ENCODE data around the gene ATOH8. TPM values are rescaled to one million over a fixed set of nuclear protein-coding genes. Genes with fewer than 3 reads are reported as not detected.
A peak's percentile ranks its signal among the peaks of the same experiment; 100 is the strongest.

The ATOH8 gene
- total RNA-seq, 1 donor from 2014 or later, result 0.79 TPM

DNA sequence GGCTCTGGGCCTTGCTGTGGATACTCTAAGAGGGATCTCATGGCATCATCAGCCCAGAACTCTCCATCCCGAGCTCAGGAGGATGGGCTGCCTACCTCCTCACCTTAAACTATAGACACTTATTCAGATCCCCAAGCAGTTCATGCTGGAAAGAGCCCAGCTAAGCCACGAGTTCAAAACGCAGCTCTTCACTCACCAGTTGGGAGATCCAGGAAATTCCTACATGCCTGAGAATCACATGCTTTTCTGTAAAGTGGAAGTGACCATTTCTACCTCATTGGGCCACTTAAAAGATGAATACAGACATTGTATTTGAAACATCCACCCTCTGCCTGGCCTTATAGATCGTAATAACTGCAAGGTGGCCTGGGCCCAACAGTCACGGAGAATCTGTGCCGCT is 6.6 kb downstream of the ATOH8 start:
- DNase-seq (ENCODE audit: low read depth), result no peak
- FAIRE-seq, result no peak
- TF ChIP-seq, protein P1, sequence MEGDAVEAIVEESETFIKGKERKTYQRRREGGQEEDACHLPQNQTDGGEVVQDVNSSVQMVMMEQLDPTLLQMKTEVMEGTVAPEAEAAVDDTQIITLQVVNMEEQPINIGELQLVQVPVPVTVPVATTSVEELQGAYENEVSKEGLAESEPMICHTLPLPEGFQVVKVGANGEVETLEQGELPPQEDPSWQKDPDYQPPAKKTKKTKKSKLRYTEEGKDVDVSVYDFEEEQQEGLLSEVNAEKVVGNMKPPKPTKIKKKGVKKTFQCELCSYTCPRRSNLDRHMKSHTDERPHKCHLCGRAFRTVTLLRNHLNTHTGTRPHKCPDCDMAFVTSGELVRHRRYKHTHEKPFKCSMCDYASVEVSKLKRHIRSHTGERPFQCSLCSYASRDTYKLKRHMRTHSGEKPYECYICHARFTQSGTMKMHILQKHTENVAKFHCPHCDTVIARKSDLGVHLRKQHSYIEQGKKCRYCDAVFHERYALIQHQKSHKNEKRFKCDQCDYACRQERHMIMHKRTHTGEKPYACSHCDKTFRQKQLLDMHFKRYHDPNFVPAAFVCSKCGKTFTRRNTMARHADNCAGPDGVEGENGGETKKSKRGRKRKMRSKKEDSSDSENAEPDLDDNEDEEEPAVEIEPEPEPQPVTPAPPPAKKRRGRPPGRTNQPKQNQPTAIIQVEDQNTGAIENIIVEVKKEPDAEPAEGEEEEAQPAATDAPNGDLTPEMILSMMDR (IDR thresholded peaks at IDR 0.05; ENCODE audit: insufficient read depth, low read length, severe bottlenecking), result no peak
- Histone ChIP-seq H3K27me3 (ENCODE audit: control insufficient read depth, insufficient read depth, low read length) (peaks cover 51% of the 10 kb centered on the region), H3K36me3 (ENCODE audit: control insufficient read depth, insufficient read depth, low read length) (no peaks in the 10 kb centered on the region), H3K4me3 (ENCODE audit: low read depth, low read length) (no peak overlapping the region)

DNA sequence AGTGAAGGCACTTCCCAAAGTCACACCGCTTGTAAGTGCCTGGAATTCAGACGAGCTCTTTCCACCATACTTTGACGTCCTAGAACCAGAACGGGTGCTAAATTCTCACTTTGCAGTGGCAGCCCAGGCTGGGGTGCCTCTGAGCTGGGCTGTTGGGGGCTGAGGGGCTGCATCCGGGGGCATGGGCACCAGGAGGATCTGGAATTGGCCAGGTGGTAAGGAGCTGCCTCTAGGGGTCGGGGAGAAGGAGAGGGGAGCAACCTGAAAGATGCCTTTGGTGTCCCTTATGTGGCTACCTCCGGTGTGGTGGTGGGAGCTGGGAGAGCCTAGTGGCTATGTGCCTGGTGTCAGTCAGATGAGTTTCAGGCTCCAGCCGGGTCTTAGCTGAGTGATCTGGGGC is 7.1 kb downstream of the ATOH8 start:
- peaks cover 50% of the 10 kb centered on the region for H3K27me3 ChIP-seq (ENCODE audit: control insufficient read depth, insufficient read depth, low read length)
- FAIRE-seq, result no peak

DNA sequence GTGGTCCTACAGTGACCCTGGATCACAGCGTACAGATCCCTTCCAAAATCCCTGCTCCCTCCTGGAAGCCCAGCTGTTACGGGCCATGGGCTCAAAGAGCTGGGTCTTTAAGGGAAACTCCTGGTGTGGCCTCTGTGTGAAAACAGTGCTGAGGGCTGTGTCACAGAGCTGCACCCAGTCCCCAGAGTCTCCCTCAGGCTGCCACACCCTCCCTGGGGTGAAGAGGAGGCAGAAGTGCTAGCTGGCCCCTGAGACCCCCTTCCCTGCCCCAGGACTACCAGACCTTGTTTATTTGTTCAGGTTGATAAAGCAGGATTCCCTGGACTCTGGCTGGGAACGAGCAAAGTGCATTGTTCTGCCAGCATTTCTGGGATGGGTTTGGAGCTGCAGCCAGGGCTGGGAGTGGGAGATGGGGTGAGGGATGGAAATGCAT is 7.7 kb downstream of the ATOH8 start:
- TF ChIP-seq, protein P1 (IDR thresholded peaks at IDR 0.05; ENCODE audit: insufficient read depth, low read length, severe bottlenecking), result no peak
- peaks cover 47% of the 10 kb centered on the region for H3K27me3 ChIP-seq (ENCODE audit: control insufficient read depth, insufficient read depth, low read length)
- DNase-seq (ENCODE audit: low read depth) (no peak), FAIRE-seq (no peak)
- no peak overlapping the region for H3K4me3 ChIP-seq (ENCODE audit: low read depth, low read length)
- H3K36me3 ChIP-seq (ENCODE audit: control insufficient read depth, insufficient read depth, low read length), result no peaks in the 10 kb centered on the region

More for the DNA sequence above, 7.1 kb downstream of the ATOH8 start:
- TF ChIP-seq, protein P1 (IDR thresholded peaks at IDR 0.05; ENCODE audit: insufficient read depth, low read length, severe bottlenecking), result no peak
- Histone ChIP-seq H3K36me3 (ENCODE audit: control insufficient read depth, insufficient read depth, low read length) (no peaks in the 10 kb centered on the region), H3K4me3 (ENCODE audit: low read depth, low read length) (no peak overlapping the region)
- no peak for DNase-seq (ENCODE audit: low read depth)

DNA sequence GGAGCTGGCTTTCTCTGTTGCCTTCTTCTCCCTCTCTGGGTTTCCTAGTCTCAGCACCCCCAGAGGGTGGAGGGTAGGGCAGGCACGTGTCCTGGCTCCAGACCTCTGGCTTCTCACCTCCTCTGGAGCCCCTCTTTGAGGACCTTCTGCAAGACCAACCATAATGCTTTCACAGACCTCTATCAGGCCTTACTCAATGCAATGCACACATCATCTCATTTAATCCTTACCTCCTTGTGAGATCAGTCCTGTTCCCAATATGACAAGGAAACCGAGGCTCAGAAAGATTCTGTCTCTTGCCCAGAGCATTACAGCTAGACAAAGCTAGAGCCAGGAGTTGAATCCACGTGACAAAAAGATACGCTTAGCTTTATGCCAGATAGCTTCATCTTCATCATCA is 8.2 kb downstream of the ATOH8 start:
- Histone ChIP-seq H3K36me3 (ENCODE audit: control insufficient read depth, insufficient read depth, low read length) (no peaks in the 10 kb centered on the region), H3K4me3 (ENCODE audit: low read depth, low read length) (no peak overlapping the region), H3K27me3 (ENCODE audit: control insufficient read depth, insufficient read depth, low read length) (peaks cover 45% of the 10 kb centered on the region)
- TF ChIP-seq, protein P1 (IDR thresholded peaks at IDR 0.05; ENCODE audit: insufficient read depth, low read length, severe bottlenecking), result no peak
- DNase-seq (ENCODE audit: low read depth) (no peak), FAIRE-seq (no peak)

DNA sequence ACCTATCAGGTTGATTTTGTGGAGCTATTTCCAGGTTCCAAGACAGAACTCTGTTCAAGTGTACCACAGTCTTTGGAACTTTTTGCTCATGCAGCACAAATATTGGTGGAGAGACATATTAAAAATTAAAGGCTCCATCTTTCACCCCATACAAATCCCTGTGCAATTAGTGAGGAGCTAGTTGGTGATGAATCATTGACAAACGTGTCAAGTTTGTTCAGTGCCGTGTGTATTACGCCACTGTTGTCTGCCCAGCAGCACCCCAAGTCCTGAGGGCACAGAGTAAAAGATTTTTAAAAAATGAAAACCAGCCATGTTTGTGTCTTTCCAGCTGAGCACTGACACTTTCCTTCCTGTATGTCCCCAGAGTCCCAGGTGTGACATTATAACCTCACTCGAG is 9.3 kb downstream of the ATOH8 start:
- Histone ChIP-seq H3K4me3 (ENCODE audit: low read depth, low read length) (no peak overlapping the region), H3K36me3 (ENCODE audit: control insufficient read depth, insufficient read depth, low read length) (no peaks in the 10 kb centered on the region), H3K27me3 (ENCODE audit: control insufficient read depth, insufficient read depth, low read length) (peaks cover 45% of the 10 kb centered on the region)
- peak; percentile 63 for DNase-seq (ENCODE audit: low read depth)
- TF ChIP-seq, protein P1 (IDR thresholded peaks at IDR 0.05; ENCODE audit: insufficient read depth, low read length, severe bottlenecking), result no peak
- no peak for FAIRE-seq

DNA sequence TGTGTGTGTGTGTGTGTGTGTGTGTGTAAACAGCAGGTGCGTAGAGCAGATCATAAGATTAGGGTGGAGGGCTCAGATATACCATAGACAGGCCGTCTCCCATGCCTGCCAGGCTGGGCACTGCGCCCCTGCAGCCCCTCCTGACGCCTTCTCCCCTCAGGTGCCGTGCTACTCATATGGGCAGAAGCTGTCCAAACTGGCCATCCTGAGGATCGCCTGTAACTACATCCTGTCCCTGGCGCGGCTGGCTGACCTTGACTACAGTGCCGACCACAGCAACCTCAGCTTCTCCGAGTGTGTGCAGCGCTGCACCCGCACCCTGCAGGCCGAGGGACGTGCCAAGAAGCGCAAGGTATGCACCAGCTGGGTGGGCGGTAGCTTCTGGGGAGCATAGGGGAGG is 10.0 kb downstream of the ATOH8 start:
- TF ChIP-seq, protein P1 (IDR thresholded peaks at IDR 0.05; ENCODE audit: insufficient read depth, low read length, severe bottlenecking), result no peak
- Histone ChIP-seq H3K4me3 (ENCODE audit: low read depth, low read length) (no peak overlapping the region), H3K36me3 (ENCODE audit: control insufficient read depth, insufficient read depth, low read length) (no peaks in the 10 kb centered on the region), H3K27me3 (ENCODE audit: control insufficient read depth, insufficient read depth, low read length) (peaks cover 44% of the 10 kb centered on the region)
- FAIRE-seq (no peak), DNase-seq (ENCODE audit: low read depth) (no peak)
